Measurements from ENCODE around the gene NUP93.
"Not testable (repeated sequence)": the region's sequence is repeated elsewhere in the genome, so short reads cannot be mapped to it uniquely, and the experiment has no call there.

Gene NUP93

GRCh38 chr16:56709443-56710040 is 20.4 kb upstream of the NUP93 start:
- no peak for DNase-seq (ENCODE audit: low read depth in 2 of 2)

GRCh38 chr16:56710181-56710737 is 19.7 kb upstream of the NUP93 start:
- DNase-seq (ENCODE audit: low read depth in 2 of 2): no peak

DNA sequence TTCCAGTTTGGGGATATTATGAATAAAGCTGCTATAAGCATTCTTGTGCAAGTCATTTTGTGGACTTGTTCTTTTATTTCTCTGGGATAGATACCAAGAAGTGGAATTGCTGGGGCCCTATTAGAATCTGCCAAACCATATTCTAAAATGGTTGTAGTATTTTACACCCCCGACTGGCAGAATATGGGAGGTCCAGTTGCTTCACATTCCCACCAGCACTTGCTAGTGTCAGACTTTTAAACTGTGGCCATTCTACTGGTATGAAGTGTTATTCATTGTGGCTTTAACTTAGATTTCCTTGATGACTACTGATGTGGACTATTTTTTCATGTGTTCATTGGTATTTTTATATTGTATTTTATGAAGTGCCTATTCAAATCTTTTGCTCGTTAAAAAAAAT is 18.1 kb upstream of the NUP93 start:
- no peak for DNase-seq (ENCODE audit: low read depth in 2 of 2)

GRCh38 chr16:56713794-56714193 is 16.1 kb upstream of the NUP93 start:
- DNase-seq (ENCODE audit: low read depth in 2 of 2): no peak

DNA sequence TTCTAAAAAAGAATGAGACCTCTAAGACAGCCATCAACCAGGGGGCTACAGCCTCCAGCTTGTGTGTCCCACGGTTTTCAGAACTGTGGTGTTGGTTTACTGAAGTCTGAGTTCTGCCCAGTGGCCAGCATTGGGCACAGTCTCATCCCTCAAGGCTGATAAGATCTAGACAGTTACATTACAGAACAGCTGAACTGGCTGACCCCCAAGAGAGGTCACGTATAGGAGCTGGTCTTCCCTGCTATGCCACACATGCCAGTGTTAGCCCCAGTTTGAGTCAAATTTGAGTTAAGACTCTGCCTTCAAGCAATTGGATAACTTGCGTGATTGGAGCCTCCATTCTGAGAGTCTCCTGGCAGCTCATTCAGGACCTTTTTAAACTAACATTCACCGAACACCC is 14.8 kb upstream of the NUP93 start:
- no peak for DNase-seq (ENCODE audit: low read depth in 2 of 2)

- DNase-seq (ENCODE audit: low read depth in 2 of 2): no peak
Observed at GRCh38 chr16:56716761-56717160, 13.2 kb upstream of the NUP93 start.

DNA sequence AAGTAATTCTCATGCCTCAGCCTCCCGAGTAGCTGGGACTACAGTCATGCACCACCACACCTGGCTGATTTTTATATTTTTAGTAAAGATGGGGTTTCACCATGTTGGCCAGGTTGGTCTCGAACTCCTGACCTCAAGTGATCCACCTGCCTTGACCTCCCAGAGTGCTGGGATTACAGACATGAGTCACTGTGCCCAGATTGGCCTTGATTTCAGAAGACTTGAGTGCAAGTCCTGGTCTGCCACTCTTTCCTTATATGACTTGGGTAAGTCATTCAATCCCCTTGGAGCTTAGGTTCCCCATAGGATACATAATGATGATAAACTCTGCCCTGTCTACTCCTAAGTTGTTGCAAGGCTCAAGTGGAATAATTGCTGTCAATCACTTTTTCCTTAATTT is 12.4 kb upstream of the NUP93 start:
- DNase-seq (ENCODE audit: low read depth in 2 of 2): not testable (repeated sequence)

DNA sequence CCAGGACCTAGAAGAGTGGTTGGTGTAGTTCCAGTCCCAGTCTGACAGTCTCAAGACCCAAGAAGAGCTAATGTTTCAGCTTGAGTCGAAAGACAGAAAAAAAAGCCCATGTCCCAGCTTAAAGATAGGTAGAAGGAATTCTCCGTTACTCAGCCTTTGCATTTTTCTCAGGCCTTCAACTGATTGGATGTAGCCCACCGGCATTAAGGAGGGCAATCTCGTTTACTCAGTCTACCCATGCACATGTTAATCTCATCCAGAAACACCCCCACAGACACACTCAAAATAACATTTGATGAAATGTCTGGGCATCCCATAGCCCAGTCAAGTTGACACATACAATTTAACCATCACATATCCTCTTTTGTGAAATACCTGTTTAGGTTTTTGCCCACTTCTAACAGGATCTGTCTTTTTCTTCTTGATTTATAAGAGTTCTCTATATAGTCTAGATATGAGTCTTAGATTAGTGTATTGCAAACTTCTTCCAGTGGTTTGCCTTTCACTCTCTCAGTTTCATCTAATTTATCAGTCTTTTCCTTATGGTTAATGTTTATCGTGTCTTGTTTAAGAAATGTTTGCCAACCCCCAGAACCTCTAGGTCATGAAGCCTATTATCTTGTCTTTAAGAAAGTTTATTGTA is 7.6 kb upstream of the NUP93 start:
- DNase-seq (ENCODE audit: low read depth in 2 of 2): no peak

- no peak for DNase-seq (ENCODE audit: low read depth in 2 of 2)
Observed at GRCh38 chr16:56724191-56724590, 5.7 kb upstream of the NUP93 start.

DNA sequence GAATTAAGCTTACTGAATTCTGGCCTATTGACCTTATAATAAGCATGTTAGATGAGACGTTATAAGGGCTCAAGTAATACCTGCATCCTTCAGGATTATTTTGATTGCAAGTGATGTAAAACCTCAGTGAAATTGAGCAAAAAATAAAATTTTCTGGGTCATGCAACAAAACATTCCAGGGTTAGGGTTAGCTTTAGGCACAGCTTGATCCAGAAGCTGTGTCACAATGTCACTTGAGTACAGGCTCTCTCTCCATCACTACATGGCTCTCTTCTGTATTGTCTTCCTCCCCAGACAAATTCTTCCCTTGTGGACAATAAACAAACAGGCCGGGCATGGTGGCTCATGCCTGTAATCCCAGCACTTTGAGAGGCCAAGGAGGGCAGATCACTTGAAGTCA is 3.6 kb upstream of the NUP93 start:
- DNase-seq (ENCODE audit: low read depth in 2 of 2): no peak

DNA sequence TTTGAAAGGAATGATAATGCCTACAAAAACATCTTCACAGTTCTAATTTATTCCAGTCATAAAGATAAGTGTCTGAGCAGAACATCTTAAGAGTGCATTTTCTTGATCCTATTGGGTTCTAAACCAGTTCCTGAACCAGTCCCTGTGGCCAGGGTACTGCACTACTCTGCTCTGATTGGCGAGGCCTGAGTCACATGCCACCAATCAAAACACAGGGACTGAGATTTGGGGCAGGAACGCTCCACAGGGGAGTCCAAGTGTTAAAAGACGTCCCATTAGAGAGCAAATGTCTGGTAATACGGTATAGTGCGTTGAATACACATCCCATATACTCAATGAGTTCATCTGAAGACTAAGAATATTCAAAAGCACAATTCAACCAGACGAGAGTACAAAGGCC is 3.0 kb upstream of the NUP93 start:
- DNase-seq (ENCODE audit: low read depth in 2 of 2): no peak

GRCh38 chr16:56728027-56728426 is 1.9 kb upstream of the NUP93 start:
- DNase-seq (ENCODE audit: low read depth in 2 of 2): no peak

- no peak for DNase-seq (ENCODE audit: low read depth in 2 of 2)
Observed at GRCh38 chr16:56728980-56729734, 772 bp upstream of the NUP93 start.

GRCh38 chr16:56732366-56732765 is 2.4 kb downstream of the NUP93 start:
- no peak for DNase-seq (ENCODE audit: low read depth in 2 of 2)

DNA sequence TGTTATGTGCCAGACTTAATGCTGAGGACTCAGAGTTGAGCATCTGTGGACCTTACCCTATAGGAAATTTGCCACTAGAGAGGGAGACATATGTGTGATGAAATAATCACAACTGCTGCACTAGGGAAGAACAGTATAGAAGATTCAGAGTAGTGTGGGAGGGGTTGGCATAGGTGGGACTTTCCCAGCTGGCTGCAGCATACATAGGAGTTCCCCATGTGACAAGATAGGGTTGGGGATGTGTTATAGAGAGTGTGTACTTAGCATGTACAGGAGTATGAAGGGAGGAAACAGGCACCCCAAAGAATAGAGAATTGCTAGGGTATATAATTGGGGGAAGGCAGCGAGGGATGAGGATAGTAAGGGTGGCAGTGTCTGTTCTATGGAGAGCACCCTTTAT is 2.9 kb downstream of the NUP93 start:
- no peak for DNase-seq (ENCODE audit: low read depth in 2 of 2)

GRCh38 chr16:56734429-56734828 is 4.5 kb downstream of the NUP93 start:
- DNase-seq (ENCODE audit: low read depth in 2 of 2): no peak

DNA sequence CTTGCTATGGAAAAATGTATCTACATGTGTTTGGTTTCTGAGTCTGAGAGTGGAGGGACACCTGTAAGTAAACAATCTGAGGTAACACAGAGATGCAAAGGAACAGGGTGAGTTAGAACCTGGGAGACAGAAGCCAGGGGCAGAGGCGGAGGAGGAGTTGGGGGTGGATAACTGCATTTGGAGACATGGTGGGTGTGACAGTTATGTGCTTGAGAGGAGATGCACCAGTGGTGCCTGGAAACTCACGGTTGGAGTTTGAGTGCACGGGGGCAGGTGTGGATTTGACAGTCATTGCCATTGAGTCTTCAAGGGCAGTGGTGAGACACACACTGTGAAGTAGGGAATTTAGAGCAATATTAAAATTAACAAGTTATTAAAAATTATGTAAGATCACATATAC is 6.5 kb downstream of the NUP93 start:
- DNase-seq (ENCODE audit: low read depth in 2 of 2): no peak

DNA sequence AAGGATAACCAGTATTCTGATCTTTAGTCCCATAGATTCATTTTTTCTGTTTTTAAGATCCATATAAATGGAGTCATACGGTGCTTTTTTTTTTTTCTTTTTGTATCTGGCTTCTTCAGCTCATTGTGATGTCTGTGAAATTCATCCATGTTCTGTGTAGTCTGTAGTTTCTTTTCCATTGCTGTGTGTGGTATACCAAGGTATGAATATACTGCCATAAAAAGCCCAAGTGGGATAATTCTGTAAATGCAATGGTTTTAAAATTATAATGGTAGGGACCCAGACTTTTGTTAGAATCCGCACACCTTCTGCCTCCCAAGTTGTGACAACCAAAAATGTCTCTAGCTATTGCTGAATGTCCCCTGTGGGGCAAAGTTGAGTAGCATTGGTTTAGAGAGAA is 7.6 kb downstream of the NUP93 start:
- no peak for DNase-seq (ENCODE audit: low read depth in 2 of 2)

GRCh38 chr16:56738221-56738620 is 8.3 kb downstream of the NUP93 start:
- no peak for DNase-seq (ENCODE audit: low read depth in 2 of 2)

DNA sequence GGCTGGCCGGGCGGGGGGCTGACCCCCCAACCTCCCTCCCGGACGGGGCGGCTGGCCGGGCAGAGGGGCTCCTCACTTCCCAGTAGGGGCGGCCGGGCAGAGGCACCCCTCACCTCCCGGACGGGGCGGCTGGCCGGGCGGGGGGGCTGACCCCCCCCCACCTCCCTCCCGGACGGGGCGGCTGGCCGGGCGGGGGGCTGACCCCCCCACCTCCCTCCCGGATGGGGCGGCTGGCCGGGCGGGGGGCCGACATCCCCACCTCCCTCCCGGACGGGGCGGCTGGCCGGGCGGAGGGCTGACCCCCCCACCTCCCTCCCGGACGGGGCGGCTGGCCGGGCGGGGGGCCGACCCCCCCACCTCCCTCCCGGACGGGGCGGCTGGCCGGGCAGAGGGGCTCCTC is 9.4 kb downstream of the NUP93 start:
- not testable (repeated sequence) for DNase-seq (ENCODE audit: low read depth in 2 of 2)

DNA sequence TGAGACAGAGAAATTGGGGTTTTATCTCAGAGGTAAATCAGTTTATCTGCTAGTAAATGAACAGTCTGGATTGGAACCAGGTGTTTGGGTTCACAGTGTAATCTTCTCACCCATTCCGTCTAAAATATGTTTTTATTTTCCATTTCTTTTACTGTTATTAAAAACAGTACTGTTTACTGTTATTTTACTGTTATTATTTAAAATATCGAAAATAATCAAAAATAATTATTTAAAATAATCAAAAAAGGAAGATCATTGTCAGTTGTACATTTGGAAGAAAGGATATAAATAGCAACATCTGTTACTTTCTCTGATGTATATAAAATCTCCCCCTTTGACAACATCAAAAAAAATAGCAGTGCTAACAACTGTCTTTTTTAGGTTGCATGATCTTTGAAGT is 11.5 kb downstream of the NUP93 start:
- DNase-seq (ENCODE audit: low read depth in 2 of 2): no peak

DNA sequence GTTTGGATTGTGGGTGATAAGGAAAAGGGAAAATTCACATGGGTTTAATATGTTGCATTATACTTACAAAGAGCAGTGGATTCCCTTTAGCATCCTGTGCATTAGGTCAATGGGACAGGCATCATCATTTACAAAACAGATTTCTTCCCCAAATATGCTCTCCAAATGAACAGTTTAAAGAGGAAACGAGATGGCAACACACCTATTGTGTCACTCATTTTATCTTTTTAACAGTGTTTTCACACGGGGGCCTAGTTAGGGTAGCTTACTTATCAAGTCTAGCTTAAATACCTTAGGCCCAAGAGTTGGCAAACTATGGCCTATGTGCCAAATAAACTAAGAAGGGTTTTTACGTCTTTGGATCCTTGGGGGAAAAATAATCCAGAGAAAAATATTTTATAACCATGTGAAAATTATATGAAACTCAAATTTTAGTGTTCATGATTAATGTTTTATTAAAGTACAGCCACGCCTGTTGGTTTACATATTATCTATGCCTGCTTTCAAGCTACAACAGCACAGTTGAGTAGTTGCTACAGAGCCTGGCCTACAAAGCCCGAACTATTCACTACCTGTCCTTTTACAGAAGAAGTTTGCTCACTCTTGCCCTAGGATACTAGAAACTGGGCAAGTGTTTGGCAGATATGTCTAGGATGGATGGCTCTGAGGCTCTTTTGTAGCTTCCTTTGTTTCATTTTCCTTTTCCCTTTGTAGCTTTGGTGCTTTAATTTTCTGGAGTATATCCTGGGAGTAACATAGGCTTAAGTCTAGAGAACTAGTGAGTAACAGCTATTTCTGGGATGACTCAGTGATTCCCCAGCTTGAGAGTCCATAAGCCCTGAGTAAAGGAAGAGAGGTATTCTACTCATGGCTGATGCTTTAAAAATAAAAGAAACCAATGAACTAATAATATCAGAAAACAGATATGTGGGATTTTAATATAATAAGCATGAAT is 12.4 kb downstream of the NUP93 start:
- DNase-seq (ENCODE audit: low read depth in 2 of 2): no peak
